DND-41 (cell line): Measurements from ENCODE around the gene IQGAP1.

Experiments
- ATAC-seq: fragments of 200-7000 bp; cut with Tn5 transposase; 3 replicates; pipeline ENCODE4 v1.9.1; 2021; ENCODE audit warnings: low read depth; ENCODE audit not compliant: insufficient read depth
- DNase-seq: peaks from one replicate; pipeline ENCODE4 v3.0.0-alpha.2; 2020
- H2AFZ ChIP-seq: 2 replicates; pipeline ENCODE4 v1.6.0; 2012; ENCODE audit warnings: low read depth, low read length
- H3K27ac ChIP-seq: 2 replicates; pipeline ENCODE4 v1.5.1; 2012; ENCODE audit warnings: low read length, inconsistent platforms
- H3K27me3 ChIP-seq: fragments of 200-600 bp; sonication (generic); 2 replicates; pipeline ENCODE4 v1.6.0; 2012; ENCODE audit warnings: low read length, mild to moderate bottlenecking, inconsistent platforms; ENCODE audit not compliant: insufficient read depth, poor library complexity
- H3K36me3 ChIP-seq: 2 replicates; pipeline ENCODE4 v1.5.1; 2012; ENCODE audit warnings: low read length, inconsistent platforms; ENCODE audit not compliant: insufficient read depth
- H3K4me1 ChIP-seq: 2 replicates; pipeline ENCODE4 v1.5.1; 2012; ENCODE audit warnings: mild to moderate bottlenecking, low read length; ENCODE audit not compliant: insufficient read depth
- H3K4me2 ChIP-seq: 2 replicates; pipeline ENCODE4 v1.6.0; 2012; ENCODE audit warnings: mild to moderate bottlenecking, moderate library complexity, low read length, inconsistent platforms; ENCODE audit not compliant: insufficient read depth
- H3K4me3 ChIP-seq, 2 experiments: fragments of 200-600 bp in 1 of 2; shearing (Covaris generic) in 1 of 2; 2 replicates each; pipeline ENCODE4 v1.5.1; 2012 to 2016; ENCODE audit warnings: inconsistent platforms in 2 of 2, low read length in 2 of 2, mild to moderate bottlenecking in 2 of 2, low read depth in 1 of 2, moderate library complexity in 1 of 2
- H3K79me2 ChIP-seq: 2 replicates; pipeline ENCODE4 v1.6.0; 2012; ENCODE audit warnings: low read length, inconsistent platforms; ENCODE audit not compliant: insufficient read depth
- H3K9ac ChIP-seq: 2 replicates; pipeline ENCODE4 v1.6.0; 2012; ENCODE audit warnings: low read depth, mild to moderate bottlenecking, inconsistent platforms, low read length, moderate library complexity
- H3K9me3 ChIP-seq: 2 replicates; pipeline ENCODE4 v1.5.1; 2012; ENCODE audit warnings: low read length, moderate library complexity, mild to moderate bottlenecking, inconsistent platforms; ENCODE audit not compliant: insufficient read depth, severe bottlenecking
- H4K20me1 ChIP-seq: 2 replicates; pipeline ENCODE4 v1.6.0; 2012; ENCODE audit warnings: low read length; ENCODE audit not compliant: insufficient read depth
- EZH2 ChIP-seq: IDR thresholded peaks from 3 replicates; pipeline ENCODE4 v1.6.1; 2012; ENCODE audit warnings: borderline replicate concordance, low read depth, mild to moderate bottlenecking, moderate library complexity, low read length, inconsistent platforms; ENCODE audit not compliant: severe bottlenecking
- TF ChIP-seq, protein P1 (sequence below): IDR thresholded peaks from 2 replicates; pipeline ENCODE4 v1.5.1; 2012; ENCODE audit warnings: borderline replicate concordance, low read length, moderate library complexity, mild to moderate bottlenecking; ENCODE audit not compliant: poor library complexity, severe bottlenecking; ENCODE audit errors: extremely low read depth

Gene IQGAP1

GRCh38 chr15:90352107-90352893 lies 35.7 kb upstream of the IQGAP1 start, which contains the start of gene ZNF774:
Gene ZNF774 (plus strand): TSS chr15:90352284. CDS start chr15:90354661, 2,377 bp downstream.
- Histone ChIP-seq H3K4me2 (peak within 1 kb of the TSS; percentile 99), H2AFZ (peak within 1 kb of the TSS; percentile 94), H3K4me1 (peaks cover 18% of the 10 kb centered on the region), H3K9ac (peak within 1 kb of the TSS; percentile 69), H3K4me3 (peak within 1 kb of the TSS; percentile 56 to 81; a peak in 3 of 4 replicates), H3K27me3 (no peaks in the 10 kb centered on the region), H3K9me3 (no peaks in the 10 kb centered on the region), H3K36me3 (no peaks in the 10 kb centered on the region; the same call in 1 of the 2 replicates), H3K27ac (peak within 1 kb of the TSS; percentile 63), H4K20me1 (no peaks in the 10 kb centered on the region), H3K79me2 (0 out of 2 replicates have a peak, but pooled peaks cover 2% of the 10 kb centered on the region)
- peak; percentile 93 for DNase-seq
- TF ChIP-seq EZH2 = no peak
- TF ChIP-seq, protein P1, sequence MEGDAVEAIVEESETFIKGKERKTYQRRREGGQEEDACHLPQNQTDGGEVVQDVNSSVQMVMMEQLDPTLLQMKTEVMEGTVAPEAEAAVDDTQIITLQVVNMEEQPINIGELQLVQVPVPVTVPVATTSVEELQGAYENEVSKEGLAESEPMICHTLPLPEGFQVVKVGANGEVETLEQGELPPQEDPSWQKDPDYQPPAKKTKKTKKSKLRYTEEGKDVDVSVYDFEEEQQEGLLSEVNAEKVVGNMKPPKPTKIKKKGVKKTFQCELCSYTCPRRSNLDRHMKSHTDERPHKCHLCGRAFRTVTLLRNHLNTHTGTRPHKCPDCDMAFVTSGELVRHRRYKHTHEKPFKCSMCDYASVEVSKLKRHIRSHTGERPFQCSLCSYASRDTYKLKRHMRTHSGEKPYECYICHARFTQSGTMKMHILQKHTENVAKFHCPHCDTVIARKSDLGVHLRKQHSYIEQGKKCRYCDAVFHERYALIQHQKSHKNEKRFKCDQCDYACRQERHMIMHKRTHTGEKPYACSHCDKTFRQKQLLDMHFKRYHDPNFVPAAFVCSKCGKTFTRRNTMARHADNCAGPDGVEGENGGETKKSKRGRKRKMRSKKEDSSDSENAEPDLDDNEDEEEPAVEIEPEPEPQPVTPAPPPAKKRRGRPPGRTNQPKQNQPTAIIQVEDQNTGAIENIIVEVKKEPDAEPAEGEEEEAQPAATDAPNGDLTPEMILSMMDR = no peak
- ATAC-seq = peak; percentile 99

GRCh38 chr15:90354986-90355385 lies 33.1 kb upstream of the IQGAP1 start:
- no peak overlapping the region for H2AFZ ChIP-seq
- H3K27ac ChIP-seq = no peak overlapping the region
- no peak overlapping the region for H3K4me2 ChIP-seq
- no peaks in the 10 kb centered on the region for H3K27me3 ChIP-seq
- H3K9ac ChIP-seq = no peak overlapping the region
- DNase-seq = no peak
- no peak overlapping the region for H3K4me3 ChIP-seq
- ATAC-seq = no peak
- no peaks in the 10 kb centered on the region; the same call in 1 of the 2 replicates for H3K36me3 ChIP-seq
- H3K4me1 ChIP-seq = peaks cover 18% of the 10 kb centered on the region
- no peaks in the 10 kb centered on the region for H3K9me3 ChIP-seq
- TF ChIP-seq, protein P1 = no peak
- no peak for TF ChIP-seq EZH2
- 0 out of 2 replicates have a peak, but pooled peaks cover 2% of the 10 kb centered on the region for H3K79me2 ChIP-seq
- no peaks in the 10 kb centered on the region for H4K20me1 ChIP-seq

GRCh38 chr15:90358124-90359033 lies 29.7 kb upstream of the IQGAP1 start:
- Histone ChIP-seq H3K9ac (no peak overlapping the region), H3K27ac (no peak overlapping the region), H3K9me3 (no peaks in the 10 kb centered on the region), H3K27me3 (no peaks in the 10 kb centered on the region), H3K4me1 (peaks cover 17% of the 10 kb centered on the region), H2AFZ (no peak overlapping the region), H3K79me2 (no peaks in the 10 kb centered on the region), H3K36me3 (peaks cover 9% of the 10 kb centered on the region), H4K20me1 (no peaks in the 10 kb centered on the region), H3K4me3 (no peak overlapping the region), H3K4me2 (no peak overlapping the region)
- TF ChIP-seq EZH2 = no peak
- TF ChIP-seq, protein P1 = no peak
- DNase-seq = no peak
- no peak for ATAC-seq
